ENCODE measurements around the gene TMEM163.
A peak's percentile ranks its signal among the peaks of the same experiment; 100 is the strongest.
"Not testable (repeated sequence)": the region's sequence is repeated elsewhere in the genome, so short reads cannot be mapped to it uniquely, and the experiment has no call there.

The TMEM163 gene

DNA sequence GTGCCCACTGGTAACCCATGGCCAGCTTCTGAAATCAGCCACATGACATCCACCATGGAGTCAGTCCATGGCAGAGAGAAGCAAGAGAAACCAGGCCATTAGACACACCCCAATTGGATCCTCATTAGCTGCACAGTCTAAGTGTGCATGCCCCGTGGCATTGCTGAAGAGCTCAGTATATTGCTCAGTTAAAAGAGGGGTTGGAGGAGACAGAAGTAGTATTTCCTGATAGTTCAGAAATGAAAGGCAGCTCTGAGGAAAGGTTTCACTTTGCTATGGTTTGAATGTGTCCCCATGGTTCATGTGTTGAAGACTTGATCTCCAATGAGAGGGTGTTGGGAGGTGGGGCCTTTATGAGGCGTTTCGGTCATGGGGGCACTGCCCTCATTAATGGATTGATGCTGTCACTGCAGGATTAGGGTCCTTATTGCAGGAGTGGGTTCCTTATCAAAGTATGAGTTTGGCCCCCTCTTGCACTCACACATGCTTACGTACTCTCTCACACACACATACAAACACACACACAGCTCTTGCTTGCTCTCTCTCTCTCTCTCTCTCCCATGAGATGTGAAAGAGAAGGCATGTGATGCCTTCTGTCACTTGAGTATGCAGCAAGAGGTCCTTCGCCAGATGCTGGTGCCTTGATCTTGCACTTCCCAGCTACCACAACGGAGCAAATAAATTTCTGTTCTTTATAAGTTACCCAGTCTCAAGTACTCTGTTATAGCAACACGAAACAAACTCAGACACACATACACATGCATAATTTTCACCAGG lies 58.0 kb downstream of the TMEM163 start:
- no peak for DNase-seq

DNA sequence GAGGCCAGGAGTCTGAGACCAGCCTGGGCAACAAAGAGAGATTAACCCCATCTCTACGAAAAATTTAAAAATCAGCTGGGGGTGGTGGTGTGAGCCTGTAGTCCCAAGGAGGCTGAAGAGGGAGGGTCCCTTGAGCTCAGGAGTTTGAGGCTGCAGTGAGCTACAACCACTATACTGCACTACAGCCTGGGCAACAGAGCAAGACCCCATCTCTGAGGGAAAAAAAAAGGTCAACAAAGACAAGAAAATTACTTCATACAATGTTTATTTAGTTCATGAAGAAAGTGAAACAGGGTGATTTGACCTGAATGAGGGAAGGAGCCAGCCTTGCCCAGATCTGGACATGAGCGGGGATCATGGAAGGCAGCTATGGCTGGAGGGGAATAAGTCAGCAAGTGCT lies 59.1 kb downstream of the TMEM163 start:
- DNase-seq: no peak

DNA sequence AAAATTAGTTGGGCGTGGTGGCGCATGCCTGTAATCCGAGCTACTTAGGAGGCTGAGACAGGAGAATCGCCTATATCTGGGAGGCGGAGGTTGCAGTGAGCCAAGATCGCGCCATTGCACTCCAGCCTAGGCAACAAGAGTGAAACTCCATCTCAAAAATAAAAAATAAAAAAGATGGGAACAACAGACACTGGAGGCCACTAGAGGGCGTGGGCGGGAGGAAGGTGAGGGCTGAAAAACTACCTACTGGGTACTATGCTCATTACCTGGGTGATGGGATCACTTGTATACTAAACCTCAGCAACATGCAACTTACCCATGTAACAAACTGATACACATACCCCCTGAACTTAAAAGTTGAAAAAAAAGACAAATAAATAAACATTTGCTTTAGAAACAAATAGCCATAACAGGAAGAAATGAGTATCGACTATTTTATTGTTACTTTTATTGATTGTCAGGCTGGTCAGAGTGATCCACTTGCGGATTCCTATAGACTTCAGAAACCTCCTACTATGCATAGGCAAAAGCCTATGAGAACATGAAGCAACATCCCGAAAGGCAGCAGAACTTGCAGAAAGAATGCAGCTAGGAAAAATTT lies 61.0 kb downstream of the TMEM163 start:
- DNase-seq: peak; percentile 28 to 39

DNA sequence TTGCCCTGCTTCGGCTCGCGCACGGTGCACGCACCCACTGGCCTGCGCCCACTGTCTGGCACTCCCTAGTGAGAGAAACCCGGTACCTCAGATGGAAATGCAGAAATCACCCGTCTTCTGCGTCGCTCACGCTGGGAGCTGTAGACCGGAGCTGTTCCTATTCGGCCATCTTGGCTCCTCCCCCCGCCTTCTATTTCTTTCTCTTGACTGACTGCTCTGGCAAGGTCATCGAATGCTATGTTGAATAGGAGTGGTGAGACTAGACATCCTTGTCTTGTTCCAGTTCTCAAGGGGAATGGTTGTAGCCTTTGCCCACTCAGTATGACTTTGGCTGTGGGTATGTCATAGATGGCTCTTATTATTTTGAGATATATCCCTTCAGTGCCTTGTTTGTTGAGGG lies 62.4 kb downstream of the TMEM163 start:
- not testable (repeated sequence) for DNase-seq

DNA sequence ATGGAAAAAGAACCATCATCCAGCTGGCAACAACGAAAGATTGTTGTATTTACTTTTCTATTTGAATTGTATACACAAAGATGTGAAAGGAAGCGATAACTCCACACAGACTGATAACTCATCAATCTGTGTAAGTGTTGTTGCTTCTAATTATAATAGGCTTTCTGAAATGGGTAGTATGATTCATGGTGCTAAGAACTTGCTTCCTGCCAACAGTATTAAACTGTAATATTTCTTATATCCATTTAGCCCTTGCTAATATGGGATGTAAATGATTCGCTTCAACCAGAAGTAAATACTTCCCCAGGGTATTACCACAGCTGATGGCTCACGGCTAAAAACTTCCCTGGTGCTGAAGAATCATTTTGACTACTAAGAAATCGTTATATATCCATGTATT lies 70.2 kb downstream of the TMEM163 start:
- no peak for DNase-seq

DNA sequence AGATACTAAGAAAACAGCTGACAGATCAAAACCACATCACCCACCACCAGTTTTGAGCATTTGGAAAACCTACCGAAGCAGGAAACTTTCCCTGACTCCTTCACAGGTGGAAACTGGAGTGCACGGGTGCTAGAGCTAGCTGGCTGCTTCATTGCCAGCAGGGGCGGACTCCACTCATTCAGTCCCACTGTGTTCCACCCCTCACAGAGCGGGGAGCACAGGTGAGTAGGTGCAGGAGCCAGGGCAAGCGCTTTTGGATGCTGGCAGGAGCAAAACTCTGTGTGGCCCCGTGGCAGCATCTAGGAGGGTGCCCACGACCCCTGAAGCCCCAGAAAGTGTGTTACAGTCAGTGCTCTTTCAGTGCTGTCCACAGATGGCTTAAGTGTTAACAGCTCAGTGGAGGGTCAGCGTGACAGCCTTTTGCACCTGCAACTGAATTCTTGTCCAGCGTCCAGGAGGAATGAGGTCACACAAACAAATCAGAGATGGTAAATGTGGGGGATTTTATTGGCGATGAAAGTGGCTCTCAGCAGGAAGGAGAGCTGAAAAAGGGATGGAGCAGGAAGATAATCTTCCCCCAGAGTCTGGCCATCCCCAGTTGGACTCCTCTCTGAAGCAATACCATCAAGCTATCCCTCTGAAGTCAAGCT lies 71.1 kb downstream of the TMEM163 start:
- DNase-seq: no peak

DNA sequence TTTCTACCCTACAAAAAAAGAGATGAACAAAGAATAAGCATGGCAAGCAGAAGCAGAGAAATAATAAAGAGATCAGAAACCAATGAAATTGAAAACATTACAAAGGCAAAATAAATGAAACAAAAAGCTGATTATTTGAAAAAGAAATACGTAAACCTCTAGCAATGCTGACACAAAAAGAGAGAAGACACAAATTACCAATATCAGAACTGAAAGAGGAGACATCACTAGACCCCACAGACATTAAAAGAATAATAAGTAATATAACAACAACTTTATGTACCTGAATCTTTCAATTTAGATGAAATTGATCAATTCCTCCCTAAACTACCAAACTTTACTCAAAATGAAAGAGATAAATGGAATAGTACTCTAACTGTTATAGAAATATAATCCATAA lies 75.9 kb downstream of the TMEM163 start:
- DNase-seq: no peak

DNA sequence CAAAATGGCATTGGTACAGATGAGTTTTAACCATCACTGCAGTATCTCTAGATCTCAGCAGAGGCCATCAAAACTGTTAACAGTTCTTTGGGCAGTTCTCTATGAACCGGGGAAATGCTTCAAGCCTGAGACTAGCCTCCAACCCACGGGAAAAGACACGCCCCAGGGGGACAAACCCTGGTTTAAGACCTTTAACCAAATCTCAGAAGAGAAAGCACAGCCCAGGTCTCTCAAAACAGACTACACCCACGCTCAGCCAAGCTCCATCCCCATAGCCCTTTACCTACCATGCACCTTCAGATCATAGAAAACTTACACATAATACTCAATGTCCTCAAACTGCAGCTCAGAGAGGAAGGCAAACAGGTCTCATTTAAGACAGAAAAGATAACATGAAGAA lies 78.3 kb downstream of the TMEM163 start:
- no peak for DNase-seq

DNA sequence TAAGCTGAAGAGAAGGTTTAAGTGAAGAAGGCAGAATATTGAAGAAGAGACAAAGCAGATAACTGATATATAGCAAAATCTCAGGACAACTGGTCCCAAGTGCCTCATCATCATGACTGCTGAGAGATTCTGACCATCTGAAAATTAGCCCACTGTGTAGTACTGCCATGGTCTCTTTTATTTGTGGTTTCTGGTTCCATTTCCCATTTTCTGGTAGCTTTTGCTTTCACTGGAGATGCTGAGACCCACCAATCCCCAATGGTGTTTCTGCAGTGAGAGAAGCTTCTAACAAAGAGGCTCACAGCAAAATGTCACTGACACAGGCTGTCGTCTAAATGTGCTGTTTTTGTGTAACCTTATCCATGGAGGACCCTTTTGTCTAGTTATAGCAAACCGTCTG lies 79.5 kb downstream of the TMEM163 start:
- no peak for DNase-seq

DNA sequence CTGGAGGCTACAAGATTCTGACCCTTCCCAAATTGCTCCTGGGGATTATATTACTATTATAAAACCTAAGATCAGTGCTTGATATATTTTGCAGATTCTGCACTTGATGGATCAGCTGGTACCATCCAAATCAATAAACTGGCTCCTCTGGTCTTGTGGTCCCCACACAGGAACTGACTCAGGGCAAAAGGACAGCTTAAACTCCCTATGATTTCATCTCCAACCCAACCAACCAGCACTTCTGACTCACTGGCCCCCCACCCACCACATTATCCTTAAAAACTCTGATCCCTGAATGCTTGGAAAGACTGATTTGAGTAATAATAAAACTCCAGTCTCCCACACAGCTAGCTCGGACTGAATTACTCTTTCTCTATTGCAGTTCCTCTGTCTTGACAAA lies 82.1 kb downstream of the TMEM163 start:
- DNase-seq: no peak

DNA sequence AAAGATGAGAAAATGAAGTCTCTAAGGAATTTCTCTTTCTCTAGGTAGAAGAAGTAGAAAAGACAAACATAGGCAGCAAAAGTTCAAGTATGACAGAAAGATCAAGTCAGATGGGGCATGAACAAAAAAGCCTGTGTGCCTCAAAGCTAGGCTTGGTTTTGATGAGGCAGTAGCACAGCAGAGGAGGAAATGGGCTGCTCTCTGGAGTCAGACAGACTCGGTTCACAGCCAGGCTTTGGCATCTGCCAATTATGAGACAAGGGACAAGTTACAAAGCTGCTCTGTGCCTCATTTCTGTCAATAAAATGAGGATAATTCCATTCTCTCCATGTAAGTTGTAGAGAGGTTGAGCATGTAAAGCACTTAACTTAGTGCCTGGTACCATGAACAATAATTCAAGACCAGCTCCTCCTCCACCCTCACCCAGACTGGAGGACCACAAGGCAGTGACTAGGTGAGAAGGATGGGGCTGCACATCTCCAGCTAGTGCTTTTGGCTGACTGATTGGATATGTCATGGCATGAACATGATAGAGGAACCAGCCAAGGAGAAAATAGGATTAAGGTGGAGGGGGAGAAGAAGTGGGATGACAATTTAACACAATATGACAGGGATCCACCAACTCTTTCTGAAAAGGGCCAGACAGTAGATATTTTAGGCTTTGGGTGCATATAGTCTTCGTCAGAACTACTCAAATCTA lies 84.6 kb downstream of the TMEM163 start:
- DNase-seq: no peak

DNA sequence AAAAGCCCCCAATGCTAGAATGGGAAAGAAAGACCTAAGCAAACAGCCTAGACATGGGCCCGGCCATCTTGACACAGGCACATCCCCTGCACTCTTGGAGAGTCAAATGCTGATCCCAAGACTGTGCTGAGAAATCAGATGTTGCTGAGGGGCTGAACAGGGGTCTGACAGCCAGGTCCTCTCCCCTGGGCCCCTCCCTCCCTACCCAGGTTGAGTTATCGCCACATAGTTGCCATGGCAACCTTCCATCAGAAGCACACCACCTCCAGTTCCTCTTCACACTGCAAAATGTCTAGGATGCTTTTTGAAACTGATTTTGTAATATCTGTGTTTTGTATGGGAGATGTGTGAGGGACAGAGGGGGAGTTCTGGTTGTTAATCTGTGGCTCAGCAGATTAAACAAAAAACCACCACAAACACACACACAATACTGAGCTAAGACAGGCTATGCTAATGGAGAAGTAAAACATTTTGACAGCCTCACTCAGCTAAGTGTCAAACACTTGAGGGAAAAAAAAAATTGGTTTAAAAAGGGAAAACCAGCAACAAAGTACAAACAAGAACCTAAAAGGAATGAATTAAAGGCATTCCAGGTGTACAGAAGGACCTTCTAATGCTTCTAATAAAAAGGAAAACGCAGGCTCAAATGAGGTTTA lies 88.2 kb downstream of the TMEM163 start:
- no peak for DNase-seq

DNA sequence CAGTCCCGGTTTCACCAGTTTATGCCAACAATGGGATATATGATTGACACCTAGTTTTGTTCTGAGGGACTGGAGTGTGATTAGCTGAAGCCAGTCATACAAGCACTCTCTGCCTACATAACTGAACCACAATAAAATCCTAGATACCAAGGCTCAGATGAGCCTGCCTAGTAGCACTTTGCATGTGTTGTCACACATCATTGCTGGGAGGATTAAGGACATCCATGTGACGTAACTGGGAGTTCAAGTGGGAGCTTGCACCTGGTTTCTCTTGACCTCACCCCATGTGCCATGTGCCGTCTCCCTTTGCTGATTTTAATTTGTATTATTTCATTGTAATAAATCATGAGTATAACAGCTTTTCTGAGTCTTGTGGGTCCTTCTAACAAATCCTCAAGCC lies 90.3 kb downstream of the TMEM163 start:
- no peak for DNase-seq

DNA sequence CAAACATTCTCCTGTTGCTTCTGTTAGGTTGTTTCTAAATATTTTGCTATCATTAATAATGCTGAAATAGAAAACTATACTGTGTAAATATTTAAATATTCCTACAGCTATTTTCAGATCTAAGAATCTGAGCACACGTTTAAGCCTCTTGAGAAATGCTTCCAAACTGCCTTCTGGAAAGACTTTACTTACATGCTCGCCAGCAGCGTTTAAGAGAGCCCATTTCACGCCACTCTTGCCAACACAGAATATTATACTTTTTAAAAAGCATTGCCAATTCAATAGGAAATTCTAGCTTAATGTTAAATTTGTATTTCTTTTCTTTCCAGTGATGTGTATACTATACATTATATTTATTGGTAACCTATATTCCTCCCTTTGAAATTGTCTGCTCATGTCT lies 92.0 kb downstream of the TMEM163 start:
- no peak for DNase-seq

DNA sequence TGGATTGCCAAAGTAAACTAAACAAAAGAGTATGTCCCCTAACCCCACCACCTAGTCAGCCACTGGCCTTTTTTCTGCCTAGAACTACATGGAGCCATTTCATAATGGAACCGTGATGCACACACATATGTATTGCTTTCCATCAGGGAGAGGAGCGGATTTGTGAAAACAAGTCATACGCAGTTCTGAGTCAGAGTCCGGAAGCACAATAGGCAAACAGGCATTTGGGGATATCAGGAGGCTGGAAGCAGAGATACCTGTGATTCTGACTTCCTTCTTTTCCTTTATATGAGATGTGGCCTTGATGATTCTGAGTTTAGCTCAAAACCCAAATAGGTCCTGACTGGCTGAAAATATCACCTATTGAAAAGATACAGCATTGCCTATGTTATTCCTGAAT lies 93.5 kb downstream of the TMEM163 start:
- no peak for DNase-seq

DNA sequence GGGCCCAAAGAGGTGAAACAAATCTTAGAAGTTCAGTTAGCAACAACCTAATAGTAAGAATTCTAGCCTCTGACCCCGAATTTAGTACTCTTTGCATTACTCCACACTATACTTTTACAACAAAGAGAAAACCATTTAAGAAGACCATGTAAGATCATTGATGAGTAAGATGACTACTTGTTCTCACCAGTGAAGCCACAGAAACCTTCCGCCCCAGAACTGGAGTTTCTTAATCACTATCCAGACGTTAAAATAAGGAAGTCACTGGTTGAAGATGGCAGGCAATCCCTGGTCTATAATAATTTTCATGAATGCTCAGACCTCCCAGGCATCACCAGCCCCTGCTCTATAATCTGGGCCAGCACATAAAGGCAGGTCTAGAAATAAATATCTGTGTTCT lies 95.0 kb downstream of the TMEM163 start:
- DNase-seq: no peak

DNA sequence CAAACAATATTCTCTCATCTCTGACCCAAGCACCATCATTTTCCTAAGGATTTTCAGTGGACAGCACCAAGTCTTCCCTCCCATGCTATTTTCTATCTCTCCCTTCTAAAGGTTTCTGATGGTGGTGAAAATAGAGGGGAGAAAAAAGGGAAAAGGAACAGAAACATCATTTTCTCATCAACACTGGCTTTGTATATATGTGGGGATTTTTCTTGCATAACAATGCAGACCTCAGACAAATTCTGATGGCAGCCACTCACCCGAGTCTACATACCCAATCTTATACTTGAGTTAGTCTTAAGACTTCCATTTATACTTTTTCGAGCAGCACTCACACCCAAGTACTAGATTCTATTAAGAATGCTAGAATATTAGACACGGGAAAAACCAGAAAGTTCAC lies 95.8 kb downstream of the TMEM163 start:
- no peak for DNase-seq

DNA sequence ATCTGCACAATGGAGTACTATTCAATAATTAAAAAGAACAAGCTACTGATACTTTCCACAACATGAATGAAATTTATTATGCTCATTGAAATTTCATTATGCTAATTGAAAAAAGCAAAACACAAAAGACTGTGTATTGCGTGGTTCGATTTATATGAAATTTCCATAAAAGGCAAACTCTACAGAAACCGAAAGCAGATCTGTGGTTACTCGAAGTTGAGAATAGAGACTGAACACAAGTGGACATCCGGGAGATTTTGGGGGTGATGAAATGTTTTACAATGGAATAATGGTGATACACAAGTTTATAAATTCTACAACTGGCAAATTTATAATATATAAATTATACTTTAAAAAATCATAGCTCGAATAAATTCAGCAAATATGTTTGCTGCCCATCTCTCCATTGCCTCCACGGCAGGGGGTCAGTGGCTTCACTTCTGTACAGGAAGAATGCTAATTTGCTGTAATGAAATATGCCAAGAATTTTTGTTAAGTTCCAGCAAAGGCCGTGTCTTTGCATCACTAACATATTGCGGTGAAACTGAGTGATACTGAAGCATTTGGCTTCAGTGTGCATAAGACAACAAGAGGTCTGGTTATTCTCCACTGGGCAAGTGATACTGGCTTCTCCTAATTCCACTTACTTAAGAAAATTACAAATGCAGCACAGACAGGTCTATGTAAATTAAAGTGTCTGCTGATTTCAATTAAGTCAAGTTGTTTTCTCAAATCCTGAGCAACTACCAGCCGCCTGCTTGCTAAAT lies 96.7 kb downstream of the TMEM163 start:
- no peak for DNase-seq

DNA sequence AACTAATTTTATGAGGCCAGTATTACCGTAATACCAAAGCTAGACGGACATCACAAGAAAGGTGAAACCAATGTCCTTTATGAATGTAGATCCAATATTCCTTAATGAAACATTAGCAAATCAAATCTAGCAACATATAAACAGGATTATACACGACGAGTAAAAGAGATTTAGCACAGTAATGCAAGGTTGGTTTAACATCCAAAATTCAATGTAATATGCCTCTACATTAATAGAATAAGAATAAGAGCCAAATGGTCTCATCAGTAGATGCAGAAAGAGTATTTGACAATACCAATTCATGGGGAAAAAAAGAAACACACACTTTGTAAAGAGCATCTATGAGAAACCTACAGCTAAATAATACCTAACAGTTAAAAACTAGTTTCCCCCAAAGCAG lies 99.5 kb downstream of the TMEM163 start:
- no peak for DNase-seq

DNA sequence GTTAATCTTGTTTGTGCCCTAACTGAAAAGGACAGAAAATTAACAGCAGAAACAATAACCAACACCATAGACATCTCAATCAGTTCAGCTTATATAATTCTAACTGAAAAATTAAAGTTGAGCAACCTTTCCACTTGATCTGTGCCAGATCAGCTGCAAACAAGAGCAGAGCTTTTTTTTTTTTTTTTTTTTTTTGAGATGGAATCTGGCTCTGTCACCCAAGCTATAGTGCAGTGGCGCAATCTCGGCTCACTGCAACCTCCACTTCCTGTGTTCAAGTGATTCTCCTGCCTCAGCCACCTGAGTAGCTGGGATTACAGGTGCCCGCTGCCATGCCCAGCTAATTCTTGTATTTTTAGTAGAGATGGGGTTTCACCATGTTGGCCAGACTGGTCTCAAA lies 103.3 kb downstream of the TMEM163 start:
- not testable (repeated sequence) for DNase-seq

DNA sequence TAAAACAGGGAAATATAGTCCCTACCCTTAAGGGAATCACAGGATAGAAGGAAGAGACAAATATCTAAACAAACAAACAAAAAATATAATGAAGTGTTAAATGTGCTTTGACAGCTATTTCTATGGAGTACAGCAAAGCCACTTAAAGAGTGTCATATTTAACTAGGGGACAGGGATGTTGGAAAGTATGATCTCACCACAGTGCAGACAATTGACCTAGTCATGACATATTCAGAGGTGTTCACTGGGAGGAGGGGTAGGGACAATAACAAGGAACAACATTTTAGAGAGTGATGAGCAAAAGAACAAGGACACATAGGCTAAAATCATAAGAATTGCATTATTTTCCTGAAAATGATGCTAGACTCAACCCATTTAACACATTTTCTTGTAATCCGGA lies 107.5 kb downstream of the TMEM163 start:
- DNase-seq: no peak

DNA sequence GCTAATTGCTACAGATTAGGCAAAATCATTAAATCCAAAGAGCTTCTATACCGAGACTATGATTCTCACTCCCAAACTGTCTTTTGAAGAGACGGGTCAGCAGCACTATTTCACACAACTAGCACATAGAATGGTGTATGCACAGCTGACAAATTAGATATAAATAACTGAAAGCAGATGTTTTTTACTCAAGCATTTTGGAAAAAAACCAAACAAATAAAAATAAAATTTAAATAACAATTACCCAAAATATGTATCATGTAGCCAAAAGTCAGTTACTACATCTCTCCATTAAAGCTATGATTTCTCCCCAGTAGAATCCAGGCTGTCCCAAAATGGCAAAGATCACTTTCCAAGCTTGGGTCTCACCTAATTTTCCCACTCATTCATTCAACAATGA lies 107.9 kb downstream of the TMEM163 start:
- no peak for DNase-seq

Data from activated CD4-positive, alpha-beta T cell treated with anti-CD3 and anti-CD28 coated beads for 4 hours (primary cell).